Measurements from ENCODE around the gene RNF224. TPM values are rescaled to one million over a fixed set of nuclear protein-coding genes. Genes with fewer than 3 reads are reported as not detected.

Gene RNF224
- polyA plus RNA-seq, 1 donor from 2014 or later: not detected

DNA sequence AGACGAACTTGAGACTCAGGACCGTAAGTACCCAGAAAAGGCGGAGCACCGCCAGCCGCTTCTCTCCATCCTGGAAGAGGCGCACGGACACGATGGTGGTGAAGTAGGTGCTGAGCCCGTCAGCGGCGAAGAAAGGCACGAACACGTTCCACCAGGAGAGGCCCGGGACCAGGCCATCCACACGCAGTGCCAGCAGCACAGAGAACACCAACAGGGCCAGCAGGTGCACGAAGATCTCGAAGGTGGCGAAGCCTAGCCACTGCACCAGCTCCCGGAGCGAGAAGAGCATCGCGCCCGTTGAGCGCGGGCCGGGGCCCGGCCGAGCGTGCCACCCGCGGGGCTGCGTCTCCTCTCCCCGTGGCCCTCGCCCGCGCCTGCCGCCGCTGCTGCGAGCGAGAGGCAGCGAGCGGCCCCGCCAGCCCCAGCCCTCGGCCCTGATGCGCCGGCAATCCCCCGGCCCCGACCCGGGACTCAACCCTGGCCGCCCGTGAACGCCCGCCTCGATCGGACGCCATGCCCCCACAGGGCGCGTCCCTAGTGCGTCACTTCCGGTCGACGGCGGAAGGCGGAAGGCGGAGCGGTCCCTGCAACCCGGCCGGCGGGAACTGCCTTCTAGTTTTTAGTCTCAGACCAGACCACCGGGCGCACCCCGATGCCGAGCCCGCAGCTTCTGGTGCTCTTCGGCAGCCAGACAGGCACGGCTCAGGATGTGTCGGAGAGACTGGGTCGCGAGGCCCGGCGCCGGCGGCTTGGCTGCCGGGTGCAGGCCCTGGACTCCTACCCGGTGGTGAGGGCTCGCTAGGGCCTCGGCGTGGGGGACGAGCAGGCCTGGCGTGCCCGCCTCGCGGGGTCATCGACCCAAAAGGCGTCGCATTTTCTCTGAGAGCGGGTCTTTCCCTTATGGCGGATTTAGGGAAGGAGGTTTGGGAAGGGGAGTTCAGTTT lies 21.9 kb upstream of the RNF224 start, which contains the start of the genes NDOR1 and TMEM203 (continued):
- no peak for TF ChIP-seq CTCF (IDR thresholded peaks at IDR 0.05; ENCODE audit: poor library complexity, severe bottlenecking)

DNA sequence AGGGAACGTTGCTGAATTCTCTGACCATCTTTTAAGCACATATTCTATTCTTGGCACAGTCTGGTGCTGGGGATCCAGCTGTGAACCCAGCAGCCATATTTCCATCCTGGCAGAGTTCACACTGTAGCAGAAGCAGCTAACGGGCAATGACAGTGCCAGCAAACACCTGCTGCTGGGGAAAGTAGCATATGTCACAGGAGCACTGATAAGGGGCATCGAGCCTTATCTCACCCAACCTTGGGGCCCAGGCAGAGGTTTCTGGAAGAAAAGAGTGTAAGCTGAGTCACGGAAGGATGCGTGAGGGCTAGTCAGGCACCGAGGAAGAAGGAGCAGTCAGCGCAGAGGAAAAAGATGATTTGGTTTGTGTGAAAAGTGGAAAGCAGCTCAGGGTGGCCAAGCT lies 20.7 kb upstream of the RNF224 start:
- no peak for TF ChIP-seq SMC3 (conservative IDR thresholded peaks at IDR 0.05; ENCODE audit: poor library complexity)
- no peak for TF ChIP-seq EP300 (conservative IDR thresholded peaks at IDR 0.05; ENCODE audit: poor library complexity, severe bottlenecking)
- no peak for TF ChIP-seq EZH2 (IDR thresholded peaks at IDR 0.05; ENCODE audit: borderline replicate concordance, insufficient read depth, low read length, poor library complexity, severe bottlenecking)
- TF ChIP-seq MXI1 (conservative IDR thresholded peaks at IDR 0.05; ENCODE audit: poor library complexity, severe bottlenecking): no peak
- no peak for TF ChIP-seq POLR2AphosphoS5 (IDR thresholded peaks at IDR 0.05)
- no peak for TF ChIP-seq RAD21 (conservative IDR thresholded peaks at IDR 0.05)
- TF ChIP-seq CTCF (IDR thresholded peaks at IDR 0.05; ENCODE audit: poor library complexity, severe bottlenecking): no peak
- no peak for TF ChIP-seq TAF1 (IDR thresholded peaks at IDR 0.05; ENCODE audit: low read depth)
- no peak for TF ChIP-seq REST (IDR thresholded peaks at IDR 0.05; ENCODE audit: borderline replicate concordance)
- peak overlapping the region; percentile 91 for H3K4me2 ChIP-seq (ENCODE audit: low read length)
- H3F3A ChIP-seq (ENCODE audit: insufficient read depth, low read length, poor library complexity, severe bottlenecking): no peaks in the 10 kb centered on the region
- no peaks in the 10 kb centered on the region for H3K27me3 ChIP-seq (ENCODE audit: insufficient read depth, low read depth, low read length)
- H3K9ac ChIP-seq (ENCODE audit: low read length): peak overlapping the region; percentile 83
- H3K9me3 ChIP-seq (ENCODE audit: low read length): no peaks in the 10 kb centered on the region
- H3K4me3 ChIP-seq (ENCODE audit: low read length): peak overlapping the region; percentile 100
- no peaks in the 10 kb centered on the region for H3K9me2 ChIP-seq (ENCODE audit: insufficient read depth, low read length)
- H4K20me1 ChIP-seq (ENCODE audit: insufficient read depth): no peaks in the 10 kb centered on the region
- H3K27ac ChIP-seq (ENCODE audit: low read length): no peak overlapping the region
- no peak overlapping the region for H2AFZ ChIP-seq (ENCODE audit: low read depth, low read length)
- no peaks in the 10 kb centered on the region for H3K36me3 ChIP-seq (ENCODE audit: insufficient read depth, low read length)
- H3K79me2 ChIP-seq (replicated peaks; ENCODE audit: insufficient read depth, low read length): peaks cover 31% of the 10 kb centered on the region
